Astrocyte (in vitro differentiated cells and primary cell): ENCODE data around the gene SH2B3. TPM values are rescaled to one million over a fixed set of nuclear protein-coding genes. Genes with fewer than 3 reads are reported as not detected.

Experiments used
- DNase-seq: peaks from one replicate; pipeline ENCODE4 v3.0.0-alpha.2; 2010; ENCODE audit warnings: low read depth
- FAIRE-seq: peaks from 2 replicates; lab custom pipeline; 2011; peaks lifted over from hg19 to GRCh38; lab: Jason Lieb, UNC
- H2AFZ ChIP-seq: 2 replicates; pipeline ENCODE4 v1.6.0; 2012; ENCODE audit warnings: low read depth, low read length, inconsistent platforms
- H3K27ac ChIP-seq: 2 replicates; pipeline ENCODE4 v1.5.1; 2011; ENCODE audit warnings: low read depth, low read length, inconsistent platforms
- H3K27me3 ChIP-seq: 2 replicates; pipeline ENCODE4 v1.6.0; 2011; ENCODE audit warnings: low read length, inconsistent platforms; ENCODE audit not compliant: insufficient read depth
- H3K36me3 ChIP-seq: 2 replicates; pipeline ENCODE4 v1.5.1; 2011; ENCODE audit warnings: low read length, inconsistent platforms; ENCODE audit not compliant: insufficient read depth
- H3K4me1 ChIP-seq: 2 replicates; pipeline ENCODE4 v1.5.1; 2011; ENCODE audit warnings: low read length, inconsistent platforms; ENCODE audit not compliant: insufficient read depth
- H3K4me2 ChIP-seq: 2 replicates; pipeline ENCODE4 v1.6.0; 2012; ENCODE audit warnings: low read length, inconsistent platforms
- H3K4me3 ChIP-seq: 2 replicates; pipeline ENCODE4 v1.5.1; 2011; ENCODE audit warnings: low read depth, mild to moderate bottlenecking, low read length, inconsistent platforms; ENCODE audit not compliant: insufficient read depth
- H3K79me2 ChIP-seq: 2 replicates; pipeline ENCODE4 v1.6.0; 2012; ENCODE audit warnings: mild to moderate bottlenecking, low read length, inconsistent platforms; ENCODE audit not compliant: insufficient read depth
- H3K9ac ChIP-seq: 2 replicates; pipeline ENCODE4 v1.6.0; 2012; ENCODE audit warnings: mild to moderate bottlenecking, low read length, inconsistent platforms
- H3K9me3 ChIP-seq: 2 replicates; pipeline ENCODE4 v1.5.1; 2012; ENCODE audit warnings: low read depth, mild to moderate bottlenecking, low read length, inconsistent platforms; ENCODE audit not compliant: insufficient read depth
- H4K20me1 ChIP-seq: 2 replicates; pipeline ENCODE4 v1.6.0; 2012; ENCODE audit warnings: low read length, inconsistent platforms; ENCODE audit not compliant: insufficient read depth
- H3K27ac Mint-ChIP-seq: one replicate; pipeline ENCODE4 v1.8.0; 2021; ENCODE audit warnings: mild to moderate bottlenecking, mixed read lengths; ENCODE audit not compliant: unreplicated experiment
- H3K27me3 Mint-ChIP-seq: one replicate; pipeline ENCODE4 v1.8.0; 2021; ENCODE audit warnings: low read depth, mixed read lengths; ENCODE audit not compliant: unreplicated experiment
- H3K36me3 Mint-ChIP-seq: one replicate; pipeline ENCODE4 v1.8.0; 2021; ENCODE audit warnings: low read depth, mixed read lengths; ENCODE audit not compliant: unreplicated experiment
- H3K4me1 Mint-ChIP-seq: one replicate; pipeline ENCODE4 v1.8.0; 2021; ENCODE audit warnings: low read depth, mixed read lengths; ENCODE audit not compliant: unreplicated experiment
- H3K4me3 Mint-ChIP-seq: one replicate; pipeline ENCODE4 v1.8.0; 2021; ENCODE audit warnings: mild to moderate bottlenecking, moderate library complexity, mixed read lengths; ENCODE audit not compliant: unreplicated experiment
- H3K9me3 Mint-ChIP-seq: one replicate; pipeline ENCODE4 v1.8.0; 2021; ENCODE audit warnings: mild to moderate bottlenecking, mixed read lengths; ENCODE audit not compliant: unreplicated experiment
- CTCF ChIP-seq: IDR thresholded peaks from 2 replicates; pipeline ENCODE4 v1.5.1; 2011; ENCODE audit warnings: low read depth, mild to moderate bottlenecking, inconsistent platforms, low read length, moderate library complexity; ENCODE audit not compliant: insufficient read depth
- EZH2 ChIP-seq: IDR thresholded peaks from 2 replicates; pipeline ENCODE4 v1.6.1; 2012; ENCODE audit warnings: mild to moderate bottlenecking, low read length, inconsistent platforms; ENCODE audit not compliant: insufficient read depth
- total RNA-seq: library from RNA; stranded (reverse); gene quantifications from 2 replicates; pipeline ENCODE4 v1.2.1, GENCODE V29; 2021

The SH2B3 gene
- total RNA-seq, 1 donor from 2014 or later: 23.6 TPM

GRCh38 chr12:111417290-111417689 lies 11.6 kb downstream of the SH2B3 start:
- Histone ChIP-seq H3K9ac (no peak overlapping the region), H3K79me2 (peaks cover 98% of the 10 kb centered on the region), H3K36me3 (peaks cover 30% of the 10 kb centered on the region), H3K4me2 (no peak overlapping the region), H3K27ac (no peak overlapping the region), H3K4me3 (no peak overlapping the region), H3K9me3 (no peaks in the 10 kb centered on the region), H2AFZ (no peak overlapping the region), H3K27me3 (no peaks in the 10 kb centered on the region), H4K20me1 (peaks cover 89% of the 10 kb centered on the region), H3K4me1 (peaks cover 21% of the 10 kb centered on the region)
- Mint-ChIP-seq H3K27ac (no peak overlapping the region), H3K9me3 (no peaks in the 10 kb centered on the region), H3K4me1 (peaks cover 19% of the 10 kb centered on the region), H3K27me3 (no peaks in the 10 kb centered on the region), H3K36me3 (peaks cover 11% of the 10 kb centered on the region), H3K4me3 (no peak overlapping the region)
- no peak for DNase-seq
- TF ChIP-seq EZH2: no peak
- TF ChIP-seq CTCF: no peak
- FAIRE-seq: no peak

GRCh38 chr12:111417784-111418593 lies 12.3 kb downstream of the SH2B3 start:
- H3K27me3 Mint-ChIP-seq: no peaks in the 10 kb centered on the region
- H3K27ac Mint-ChIP-seq: no peak overlapping the region
- no peaks in the 10 kb centered on the region for H3K9me3 Mint-ChIP-seq
- H3K9ac ChIP-seq: no peak overlapping the region
- H3K36me3 Mint-ChIP-seq: peaks cover 11% of the 10 kb centered on the region
- H3K4me1 ChIP-seq: peaks cover 14% of the 10 kb centered on the region
- DNase-seq (no peak), FAIRE-seq (no peak)
- H3K4me1 Mint-ChIP-seq: peaks cover 13% of the 10 kb centered on the region
- H3K36me3 ChIP-seq: peaks cover 30% of the 10 kb centered on the region
- H3K9me3 ChIP-seq: no peaks in the 10 kb centered on the region
- H3K27ac ChIP-seq: no peak overlapping the region
- no peaks in the 10 kb centered on the region for H3K27me3 ChIP-seq
- TF ChIP-seq EZH2 (no peak), CTCF (no peak)
- H3K79me2 ChIP-seq: peaks cover 98% of the 10 kb centered on the region
- H3K4me3 Mint-ChIP-seq: no peak overlapping the region
- H3K4me2 ChIP-seq: no peak overlapping the region
- H2AFZ ChIP-seq: no peak overlapping the region
- H4K20me1 ChIP-seq: peaks cover 89% of the 10 kb centered on the region
- no peak overlapping the region for H3K4me3 ChIP-seq

GRCh38 chr12:111418594-111418880 lies 12.8 kb downstream of the SH2B3 start:
- H2AFZ ChIP-seq: no peak overlapping the region
- Mint-ChIP-seq H3K4me1 (peaks cover 7% of the 10 kb centered on the region), H3K4me3 (no peak overlapping the region), H3K9me3 (no peaks in the 10 kb centered on the region), H3K36me3 (peaks cover 11% of the 10 kb centered on the region), H3K27me3 (no peaks in the 10 kb centered on the region), H3K27ac (no peak overlapping the region)
- H3K4me3 ChIP-seq: no peak overlapping the region
- no peak overlapping the region for H3K9ac ChIP-seq
- TF ChIP-seq EZH2 (no peak), CTCF (no peak)
- no peak overlapping the region for H3K4me2 ChIP-seq
- no peak for DNase-seq
- no peaks in the 10 kb centered on the region for H3K9me3 ChIP-seq
- H3K36me3 ChIP-seq: peaks cover 30% of the 10 kb centered on the region
- peaks cover 97% of the 10 kb centered on the region for H3K79me2 ChIP-seq
- H4K20me1 ChIP-seq: peaks cover 89% of the 10 kb centered on the region
- no peak for FAIRE-seq
- H3K4me1 ChIP-seq: peaks cover 11% of the 10 kb centered on the region
- H3K27me3 ChIP-seq: no peaks in the 10 kb centered on the region
- H3K27ac ChIP-seq: no peak overlapping the region
